Panc1 (cell line): ENCODE results near the gene SPDYE16.
"Not testable (repeated sequence)": the region's sequence is repeated elsewhere in the genome, so short reads cannot be mapped to it uniquely, and the experiment has no call there.

Source experiments
- POLR2AphosphoS5 ChIP-seq: IDR thresholded peaks from 2 replicates; pipeline ENCODE4 v1.6.1; 2012; ENCODE audit warnings: mild to moderate bottlenecking, low read depth, low read length, moderate library complexity
- REST ChIP-seq, 2 experiments: IDR thresholded peaks; 2 replicates each; pipeline ENCODE4 v1.6.1; 2011 to 2012; ENCODE audit warnings: low read depth in 2 of 2, control low read depth in 1 of 2, low read length in 1 of 2, mild to moderate bottlenecking in 1 of 2, moderate library complexity in 1 of 2; ENCODE audit not compliant: insufficient read depth in 1 of 2
- SIN3A ChIP-seq: IDR thresholded peaks from 2 replicates; pipeline ENCODE4 v1.6.1; 2012; ENCODE audit warnings: low read depth, mild to moderate bottlenecking, low read length, moderate library complexity, borderline replicate concordance; ENCODE audit not compliant: insufficient read depth
- TCF7L2 ChIP-seq: IDR thresholded peaks from 2 replicates; pipeline ENCODE4 v1.6.1; 2011; ENCODE audit warnings: mild to moderate bottlenecking, low read depth, low read length, inconsistent platforms

- not testable (repeated sequence) for TF ChIP-seq REST (IDR thresholded peaks at IDR 0.05; ENCODE audit: insufficient read depth in 1 of 2, low read depth in 2 of 2, low read length in 1 of 2); TCF7L2; POLR2AphosphoS5; SIN3A
Measured at GRCh38 chr7:76511200-76511910, 31.7 kb downstream of the SPDYE16 start.
